22Rv1 (cell line): ENCODE measurements around the gene NSUN2.

Experiments used
- H3K27ac ChIP-seq: fragments of 450-650 bp; 2 replicates; pipeline ENCODE4 v1.5.1; 2017
- CTCF ChIP-seq: fragments of 450-650 bp; IDR thresholded peaks from 2 replicates; pipeline ENCODE4 v1.5.1; 2017; ENCODE audit warnings: mild to moderate bottlenecking
- ZFX ChIP-seq: fragments of 450-650 bp; IDR thresholded peaks from 2 replicates; pipeline ENCODE4 v1.6.1; 2017; ENCODE audit warnings: antibody characterized with exemption, borderline replicate concordance

NSUN2 gene

GRCh38 chr5:6556802-6557102 lies 76.1 kb downstream of the NSUN2 start:
- no peak for TF ChIP-seq ZFX
- H3K27ac ChIP-seq: no peak overlapping the region

- TF ChIP-seq ZFX: no peak
- TF ChIP-seq CTCF: no peak
- H3K27ac ChIP-seq: no peak overlapping the region
Observed at GRCh38 chr5:6556089-6556801, 76.6 kb downstream of the NSUN2 start.

GRCh38 chr5:6554812-6555211 lies 78.0 kb downstream of the NSUN2 start:
- no peak overlapping the region for H3K27ac ChIP-seq
- TF ChIP-seq CTCF: no peak
- TF ChIP-seq ZFX: no peak

- TF ChIP-seq ZFX (no peak), CTCF (no peak)
- H3K27ac ChIP-seq: no peak overlapping the region
Observed at GRCh38 chr5:6553972-6554371, 78.9 kb downstream of the NSUN2 start.

GRCh38 chr5:6552612-6553011 lies 80.2 kb downstream of the NSUN2 start:
- no peak overlapping the region for H3K27ac ChIP-seq
- TF ChIP-seq CTCF (no peak), ZFX (no peak)

GRCh38 chr5:6551955-6552313 lies 80.9 kb downstream of the NSUN2 start:
- no peak overlapping the region for H3K27ac ChIP-seq
- TF ChIP-seq CTCF (no peak), ZFX (no peak)

- no peak for TF ChIP-seq ZFX
- no peak for TF ChIP-seq CTCF
- no peak overlapping the region for H3K27ac ChIP-seq
Observed at GRCh38 chr5:6551287-6551954, 81.4 kb downstream of the NSUN2 start.
